C4-2B (cell line): ENCODE results near the gene HOXD11.

Experiments used
- ZFX ChIP-seq: fragments of 450-650 bp; IDR thresholded peaks from 2 replicates; pipeline ENCODE4 v1.6.1; 2017
- TF ChIP-seq, protein P1 (sequence below): fragments of 450-650 bp; conservative IDR thresholded peaks from 2 replicates; pipeline ENCODE4 v1.5.1; 2017; ENCODE audit warnings: mild to moderate bottlenecking

DNA sequence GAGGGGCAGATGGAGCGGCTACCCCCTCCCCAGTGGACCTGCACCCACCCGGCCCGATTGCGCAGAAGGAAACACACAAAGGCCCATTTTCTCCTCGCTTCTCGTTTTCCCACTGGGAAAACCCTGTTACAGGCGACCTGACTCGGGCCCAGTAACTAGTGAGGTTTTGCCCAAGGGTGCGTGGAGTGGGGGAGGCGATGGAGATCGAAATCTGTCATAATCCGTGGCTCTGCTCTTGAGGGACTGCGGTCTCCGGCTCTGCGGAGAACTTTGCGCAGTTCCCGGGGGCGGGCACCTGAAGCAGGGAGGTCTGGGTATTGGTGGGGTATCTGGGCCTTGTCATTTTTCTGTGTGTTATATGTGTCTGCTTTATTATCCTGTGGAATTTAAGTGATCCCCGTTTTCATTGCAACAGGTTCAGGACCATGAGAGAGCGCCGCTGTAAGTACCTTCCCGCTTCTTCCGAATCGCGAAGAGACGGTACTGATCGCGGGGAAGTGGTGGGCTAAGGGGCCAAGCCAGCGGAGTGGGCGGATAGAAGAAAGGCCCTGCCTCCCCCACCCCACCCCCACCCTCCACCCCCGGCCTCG, 40.2 kb downstream of the HOXD11 start:
- TF ChIP-seq, protein P1, sequence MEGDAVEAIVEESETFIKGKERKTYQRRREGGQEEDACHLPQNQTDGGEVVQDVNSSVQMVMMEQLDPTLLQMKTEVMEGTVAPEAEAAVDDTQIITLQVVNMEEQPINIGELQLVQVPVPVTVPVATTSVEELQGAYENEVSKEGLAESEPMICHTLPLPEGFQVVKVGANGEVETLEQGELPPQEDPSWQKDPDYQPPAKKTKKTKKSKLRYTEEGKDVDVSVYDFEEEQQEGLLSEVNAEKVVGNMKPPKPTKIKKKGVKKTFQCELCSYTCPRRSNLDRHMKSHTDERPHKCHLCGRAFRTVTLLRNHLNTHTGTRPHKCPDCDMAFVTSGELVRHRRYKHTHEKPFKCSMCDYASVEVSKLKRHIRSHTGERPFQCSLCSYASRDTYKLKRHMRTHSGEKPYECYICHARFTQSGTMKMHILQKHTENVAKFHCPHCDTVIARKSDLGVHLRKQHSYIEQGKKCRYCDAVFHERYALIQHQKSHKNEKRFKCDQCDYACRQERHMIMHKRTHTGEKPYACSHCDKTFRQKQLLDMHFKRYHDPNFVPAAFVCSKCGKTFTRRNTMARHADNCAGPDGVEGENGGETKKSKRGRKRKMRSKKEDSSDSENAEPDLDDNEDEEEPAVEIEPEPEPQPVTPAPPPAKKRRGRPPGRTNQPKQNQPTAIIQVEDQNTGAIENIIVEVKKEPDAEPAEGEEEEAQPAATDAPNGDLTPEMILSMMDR: no peak
- no peak for TF ChIP-seq ZFX
